Subcutaneous adipose tissue (tissue), 4 donors: ENCODE data around the gene CDH22. TPM values are rescaled to one million over a fixed set of nuclear protein-coding genes. Genes with fewer than 3 reads are reported as not detected.

Source experiments
- total RNA-seq, 4 donors: library from RNA; depleted of rRNA; stranded (reverse); fragments of >200 nt; gene quantifications; one replicate each; pipeline ENCODE4 v1.1.0, GENCODE V29; 2016
- TF ChIP-seq, protein P1 (sequence below): fragments of 450-650 bp; IDR thresholded peaks from one replicate; pipeline ENCODE4 v1.5.1; 2016; ENCODE audit warnings: low read depth, mild to moderate bottlenecking, control low read depth, antibody characterized with exemption, moderate library complexity

CDH22 gene
- total RNA-seq, 4 donors from 2014 or later: not detected

DNA sequence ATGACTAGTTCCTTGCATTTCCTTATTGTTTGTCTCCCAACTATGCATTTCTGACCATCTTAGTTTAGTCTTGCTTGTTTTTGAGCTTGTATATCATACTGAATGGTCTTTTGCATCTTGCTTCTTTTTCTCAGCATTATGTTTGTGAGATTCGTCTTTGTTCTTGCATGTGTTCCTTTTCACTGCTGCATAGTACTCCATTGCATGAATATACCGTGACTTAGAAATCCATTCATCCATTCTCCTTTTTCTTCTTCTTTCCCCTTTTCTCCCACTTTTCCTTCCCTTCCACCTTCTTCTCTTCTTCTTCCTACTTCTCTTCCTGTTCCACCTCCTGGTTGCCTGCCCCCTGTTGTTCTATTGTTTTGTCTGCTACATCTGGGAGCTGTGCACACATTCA is 42.8 kb downstream of the CDH22 start:
- TF ChIP-seq, protein P1, sequence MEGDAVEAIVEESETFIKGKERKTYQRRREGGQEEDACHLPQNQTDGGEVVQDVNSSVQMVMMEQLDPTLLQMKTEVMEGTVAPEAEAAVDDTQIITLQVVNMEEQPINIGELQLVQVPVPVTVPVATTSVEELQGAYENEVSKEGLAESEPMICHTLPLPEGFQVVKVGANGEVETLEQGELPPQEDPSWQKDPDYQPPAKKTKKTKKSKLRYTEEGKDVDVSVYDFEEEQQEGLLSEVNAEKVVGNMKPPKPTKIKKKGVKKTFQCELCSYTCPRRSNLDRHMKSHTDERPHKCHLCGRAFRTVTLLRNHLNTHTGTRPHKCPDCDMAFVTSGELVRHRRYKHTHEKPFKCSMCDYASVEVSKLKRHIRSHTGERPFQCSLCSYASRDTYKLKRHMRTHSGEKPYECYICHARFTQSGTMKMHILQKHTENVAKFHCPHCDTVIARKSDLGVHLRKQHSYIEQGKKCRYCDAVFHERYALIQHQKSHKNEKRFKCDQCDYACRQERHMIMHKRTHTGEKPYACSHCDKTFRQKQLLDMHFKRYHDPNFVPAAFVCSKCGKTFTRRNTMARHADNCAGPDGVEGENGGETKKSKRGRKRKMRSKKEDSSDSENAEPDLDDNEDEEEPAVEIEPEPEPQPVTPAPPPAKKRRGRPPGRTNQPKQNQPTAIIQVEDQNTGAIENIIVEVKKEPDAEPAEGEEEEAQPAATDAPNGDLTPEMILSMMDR: no peak

GRCh38 chr20:46264391-46265266 is 43.7 kb downstream of the CDH22 start:
- TF ChIP-seq, protein P1: no peak

DNA sequence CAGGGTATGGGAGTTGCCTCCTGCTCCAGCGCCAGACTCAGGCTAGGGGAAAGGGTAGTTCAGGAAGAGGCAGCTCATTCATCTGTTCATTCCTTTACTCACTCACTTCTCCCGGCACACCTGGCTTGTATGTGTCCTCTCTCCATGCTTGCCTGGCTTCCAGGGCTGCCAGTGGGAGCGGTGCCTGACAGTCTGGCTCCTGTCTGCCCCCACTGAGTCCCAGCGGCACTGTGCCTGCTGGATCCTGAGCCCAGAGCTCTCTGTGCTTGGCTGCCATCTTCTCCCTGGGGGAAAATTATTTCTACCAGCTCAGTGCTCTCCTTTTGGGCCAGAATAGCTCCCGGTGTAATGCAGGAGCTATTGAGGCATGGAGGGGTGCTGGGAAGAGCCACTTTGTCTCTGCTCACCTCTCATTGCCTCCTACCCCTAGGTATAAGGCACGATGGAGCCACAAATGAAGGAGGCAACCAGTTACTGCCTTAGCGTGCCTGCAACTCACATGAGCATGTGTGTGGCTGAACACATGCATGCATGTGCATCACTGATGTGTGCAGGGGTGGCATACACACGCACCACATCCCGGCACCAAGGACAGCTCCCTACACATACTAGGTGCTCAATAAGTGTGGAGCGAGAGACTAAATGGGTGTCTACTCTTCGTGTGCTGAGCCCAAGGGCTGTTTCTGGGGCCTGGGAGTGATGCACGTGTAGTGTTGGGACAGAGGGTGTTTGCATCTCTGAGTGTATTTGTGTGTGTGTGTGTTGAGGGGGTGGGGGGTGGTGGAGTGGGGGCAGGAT is 46.6 kb downstream of the CDH22 start:
- TF ChIP-seq, protein P1: no peak

- TF ChIP-seq, protein P1: no peak
Observed at GRCh38 chr20:46260936-46261454, 47.3 kb downstream of the CDH22 start.

GRCh38 chr20:46260480-46260879 is 47.8 kb downstream of the CDH22 start:
- TF ChIP-seq, protein P1: no peak

DNA sequence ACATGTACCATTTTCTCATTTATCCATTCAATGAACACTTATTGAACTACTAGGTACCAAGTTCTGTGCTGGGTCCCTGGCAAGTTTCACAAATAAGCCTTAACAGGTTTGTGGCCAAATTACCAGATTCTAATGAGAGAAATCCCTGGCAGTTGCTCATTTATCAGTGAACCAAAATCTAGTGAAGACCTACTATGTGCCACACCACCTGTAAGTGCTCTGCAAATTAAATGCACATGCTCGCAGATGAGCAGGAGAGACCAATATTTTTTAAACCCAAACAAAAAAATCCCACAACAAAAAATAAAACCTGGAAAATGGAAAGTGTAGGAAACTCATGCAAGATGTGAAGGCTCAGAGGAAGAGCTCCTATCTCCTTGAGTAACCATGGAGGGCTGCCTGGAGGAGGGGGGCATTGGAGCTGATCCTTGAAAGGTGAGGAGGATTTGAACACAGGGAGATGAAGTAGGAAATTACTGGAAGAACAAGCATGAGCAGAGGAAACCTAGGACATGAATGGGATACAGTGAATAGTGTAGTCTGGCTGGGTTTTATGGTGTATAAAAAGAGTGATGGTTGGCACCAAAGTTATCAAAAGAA is 48.9 kb downstream of the CDH22 start:
- TF ChIP-seq, protein P1: no peak
